Hindlimb muscle (tissue), 1 donor: ENCODE measurements around the gene KCNJ6. TPM values are rescaled to one million over a fixed set of nuclear protein-coding genes. Genes with fewer than 3 reads are reported as not detected.
"Not testable (repeated sequence)": the region's sequence is repeated elsewhere in the genome, so short reads cannot be mapped to it uniquely, and the experiment has no call there.

ENCODE experiments used
- DNase-seq: peaks from one replicate; pipeline ENCODE4 v3.0.0-alpha.2; 2013
- polyA plus RNA-seq: library from polyadenylated mRNA; unstranded; fragments of 120-200 nt; gene quantifications from one replicate; pipeline ENCODE4 v1.2.1, GENCODE V29; 2013; ENCODE audit not compliant: insufficient read length

Gene KCNJ6
- polyA plus RNA-seq, 1 donor = 1.1 TPM

DNA sequence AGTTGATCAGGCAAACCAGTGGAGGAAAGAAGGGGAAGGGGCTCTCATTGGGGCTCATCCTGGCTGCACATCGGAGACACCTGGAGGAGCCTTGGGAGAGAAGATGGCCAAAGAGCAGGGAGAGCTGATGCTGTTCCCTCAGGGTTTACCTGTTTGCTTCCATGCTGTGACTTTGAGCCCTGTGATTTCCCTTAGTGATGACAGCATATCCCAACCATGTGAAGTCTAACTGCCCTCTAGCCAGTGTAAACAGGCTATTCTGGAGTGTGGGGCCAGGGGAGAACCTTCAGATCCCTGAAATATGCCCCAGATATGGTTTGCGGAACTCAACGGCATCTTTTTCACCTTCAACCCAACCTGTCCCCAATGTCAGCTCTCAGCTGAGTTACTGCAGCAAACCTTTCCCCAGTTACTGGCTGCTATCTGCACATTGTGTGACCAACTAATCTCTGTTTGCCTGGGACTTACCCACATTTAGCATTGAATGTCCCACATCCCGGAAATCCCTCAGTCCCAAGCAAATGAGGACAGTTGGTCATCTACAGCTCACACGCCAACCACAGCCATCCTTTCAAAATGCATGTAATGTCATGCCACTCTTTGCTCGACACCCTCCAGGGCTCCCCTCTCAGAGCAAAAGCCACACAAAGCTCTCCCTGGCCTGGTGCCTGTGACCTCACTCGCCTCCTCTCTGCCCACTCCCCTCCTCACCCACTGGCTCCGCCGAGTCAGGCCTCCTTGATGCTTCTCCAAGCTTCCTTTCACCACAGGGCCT lies 242.3 kb downstream of the KCNJ6 start:
- DNase-seq = no peak

DNA sequence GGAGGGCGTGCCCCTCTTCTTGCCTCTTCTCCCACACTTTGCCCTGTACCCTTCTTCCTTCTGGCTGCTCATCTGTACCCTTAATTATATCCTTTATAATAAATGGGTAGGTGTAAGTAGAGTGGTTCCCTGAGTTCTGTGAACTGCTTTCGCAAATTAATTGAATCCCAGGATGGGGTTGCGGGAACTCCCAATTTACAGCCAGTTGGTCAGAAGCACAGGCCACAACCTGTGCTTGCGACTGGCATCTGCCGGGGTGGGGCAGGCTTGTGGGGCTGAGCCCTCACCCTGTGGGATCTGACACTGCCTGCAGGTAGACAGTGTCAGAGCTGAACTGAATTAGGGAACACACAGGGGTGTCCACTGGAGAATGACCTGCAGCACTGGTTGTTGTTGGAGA lies 244.9 kb downstream of the KCNJ6 start:
- no peak for DNase-seq

DNA sequence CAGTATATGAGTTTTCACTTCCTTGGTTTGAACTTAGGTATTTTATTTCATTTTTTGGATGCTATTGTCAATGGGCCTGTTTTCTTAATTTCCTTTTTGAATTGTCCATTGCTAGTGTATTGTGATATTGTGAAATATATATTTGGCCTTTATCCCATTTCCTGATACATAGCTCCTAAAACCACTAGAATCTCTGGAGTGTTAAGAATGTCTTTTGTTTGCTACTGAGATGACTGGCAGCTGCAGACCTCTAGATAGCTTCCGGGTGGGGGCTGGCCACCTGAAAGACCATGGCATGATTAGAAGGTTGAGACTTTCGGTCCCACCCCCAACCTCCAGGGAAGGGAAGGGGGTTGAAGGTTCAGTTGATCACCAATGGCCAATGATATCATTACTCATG lies 245.4 kb downstream of the KCNJ6 start:
- DNase-seq = no peak

DNA sequence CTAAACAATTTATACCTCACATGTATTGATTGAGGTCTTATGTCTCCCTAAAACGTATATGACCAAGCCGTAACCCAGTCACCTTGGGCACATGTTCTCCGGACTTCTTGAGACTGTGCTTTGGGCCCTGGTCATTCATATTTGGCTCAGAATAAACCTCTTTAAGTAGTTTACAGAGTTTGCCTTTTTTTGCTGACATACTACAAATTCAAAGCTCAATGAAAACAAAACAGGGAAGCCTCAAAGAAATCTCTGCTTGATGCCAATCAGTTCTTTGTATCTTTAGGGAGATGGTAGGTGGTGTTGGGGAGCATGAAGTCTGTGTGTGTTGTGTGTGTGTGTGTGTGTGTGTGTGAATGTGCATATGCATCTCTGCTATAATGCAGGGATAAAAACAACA lies 247.0 kb downstream of the KCNJ6 start:
- DNase-seq = no peak

DNA sequence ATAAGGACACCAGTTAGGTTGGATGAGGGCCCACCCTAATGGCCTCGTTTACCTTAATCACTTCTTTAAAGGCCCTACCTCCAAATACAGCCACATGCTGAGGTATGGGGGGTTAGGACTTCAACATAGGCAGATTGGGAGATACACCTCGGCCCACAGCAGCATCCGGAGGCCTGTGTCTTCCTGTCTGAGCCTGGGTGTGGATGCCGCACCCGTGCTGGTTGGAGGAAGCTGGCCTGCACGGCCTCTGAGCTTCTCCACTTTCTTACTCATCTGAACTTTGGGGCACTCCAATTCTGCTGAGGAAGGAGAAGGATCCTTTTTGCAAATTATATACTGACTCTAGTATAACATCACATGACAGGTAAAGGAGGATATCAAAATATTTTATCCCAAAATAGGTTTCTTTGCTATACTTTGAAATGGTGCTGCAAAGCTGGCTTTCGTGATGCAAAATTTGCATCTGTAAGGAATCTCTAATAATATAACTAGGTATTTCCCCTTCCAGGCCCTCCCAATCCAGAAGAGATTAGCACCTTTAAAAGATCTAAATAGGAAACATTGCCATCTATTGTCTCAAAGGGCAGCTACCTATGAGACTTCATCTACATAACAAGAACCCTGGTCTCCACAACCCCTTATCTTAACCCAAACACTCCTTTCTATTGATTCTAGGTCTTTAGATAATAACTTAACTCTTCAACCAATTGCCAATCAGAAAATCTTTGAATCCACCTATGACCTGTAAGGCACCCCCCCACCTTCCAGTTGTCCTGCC lies 247.6 kb downstream of the KCNJ6 start:
- no peak for DNase-seq

DNA sequence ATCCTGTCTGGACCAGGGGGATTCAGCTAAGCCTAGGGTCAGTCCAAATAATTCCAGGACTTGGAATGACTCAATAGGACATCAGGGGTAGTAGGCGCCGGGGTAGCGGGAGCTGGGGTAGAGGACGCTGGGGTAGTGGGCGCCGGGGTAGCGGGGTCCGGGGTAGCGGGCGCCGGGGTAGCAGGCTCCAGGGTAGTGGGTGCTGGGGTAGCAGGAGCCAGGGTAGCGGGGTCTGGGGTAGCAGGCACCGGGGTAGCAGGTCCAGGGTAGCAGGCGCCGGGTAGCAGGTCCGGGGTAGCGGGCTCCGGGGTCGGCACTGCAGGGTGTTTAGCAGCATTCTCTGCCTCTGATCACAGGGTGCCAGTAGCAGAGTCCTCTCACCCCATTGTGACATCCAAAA lies 248.9 kb downstream of the KCNJ6 start:
- no peak for DNase-seq

DNA sequence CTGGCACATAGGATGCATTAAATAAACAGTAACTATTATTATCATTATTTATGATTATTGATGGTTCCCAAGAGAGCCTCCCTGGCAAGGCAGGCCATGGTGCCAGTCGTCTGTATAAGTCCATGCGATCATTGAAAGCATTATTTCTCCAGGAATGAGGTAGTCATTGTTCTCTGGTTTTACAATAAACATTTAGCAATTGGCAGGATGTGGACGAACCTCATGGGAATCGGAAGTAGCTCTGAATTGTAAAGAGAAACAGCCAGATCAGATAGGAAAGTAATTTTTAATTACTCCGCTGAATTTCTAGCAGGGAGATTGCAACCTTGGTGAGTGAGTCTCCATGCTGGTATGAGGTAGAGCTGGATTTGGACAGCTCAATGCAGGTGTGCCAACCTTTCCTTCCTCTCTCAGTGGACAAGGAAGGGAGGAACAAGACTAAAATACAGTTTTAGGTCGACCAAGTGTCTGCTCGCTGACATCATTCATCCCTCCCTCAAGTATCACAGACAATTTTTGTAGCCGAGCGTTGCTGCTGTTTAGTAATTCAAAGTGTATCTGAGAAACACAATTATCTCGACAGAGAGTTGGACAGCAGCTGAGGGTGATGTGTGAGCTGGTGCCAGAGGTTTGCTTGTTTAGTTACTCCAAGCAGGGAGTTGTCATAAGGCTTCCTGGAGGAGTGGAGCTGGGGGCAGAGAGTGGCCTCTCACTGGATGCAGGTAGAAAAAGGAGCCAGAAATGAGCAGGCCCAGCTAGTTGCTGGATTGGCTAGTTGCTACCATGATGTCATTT lies 250.8 kb downstream of the KCNJ6 start:
- no peak for DNase-seq

DNA sequence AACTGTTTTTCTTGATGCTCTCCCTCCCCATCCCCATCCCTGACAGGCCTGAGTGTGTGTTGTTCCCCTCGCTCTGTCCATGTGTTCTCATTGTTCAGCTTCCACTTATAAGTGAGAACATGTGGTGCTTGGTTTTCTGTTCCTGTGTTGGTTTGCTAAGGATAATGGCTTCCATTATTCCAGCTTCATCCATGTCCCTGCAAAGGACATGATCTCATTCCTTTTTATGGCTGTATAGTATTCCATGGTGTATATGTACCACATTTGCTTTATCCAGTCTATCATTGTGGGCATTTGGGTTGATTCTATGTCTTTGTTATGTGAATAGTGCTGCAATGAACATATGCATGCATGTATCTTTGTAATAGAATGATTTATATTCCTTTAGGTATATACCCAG lies 254.0 kb downstream of the KCNJ6 start:
- not testable (repeated sequence) for DNase-seq

DNA sequence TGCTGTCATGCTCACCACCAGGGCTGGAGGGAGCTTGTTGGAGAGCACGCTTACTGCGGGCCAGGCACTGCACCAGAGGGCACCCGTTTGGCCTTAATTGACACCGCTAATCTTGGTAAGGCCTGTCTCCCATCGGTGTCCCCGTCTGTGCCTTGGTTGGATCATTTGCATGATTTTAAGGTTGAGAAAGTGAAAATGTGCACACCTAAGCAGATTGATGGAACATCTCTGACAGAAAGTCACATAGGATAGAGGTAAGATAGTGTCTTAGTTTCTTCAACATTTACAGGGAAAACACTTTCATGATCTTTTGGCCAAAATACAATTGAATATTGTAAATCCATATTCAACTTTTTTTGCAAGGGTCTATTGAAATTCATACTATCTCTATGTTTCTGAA lies 255.5 kb downstream of the KCNJ6 start:
- no peak for DNase-seq

DNA sequence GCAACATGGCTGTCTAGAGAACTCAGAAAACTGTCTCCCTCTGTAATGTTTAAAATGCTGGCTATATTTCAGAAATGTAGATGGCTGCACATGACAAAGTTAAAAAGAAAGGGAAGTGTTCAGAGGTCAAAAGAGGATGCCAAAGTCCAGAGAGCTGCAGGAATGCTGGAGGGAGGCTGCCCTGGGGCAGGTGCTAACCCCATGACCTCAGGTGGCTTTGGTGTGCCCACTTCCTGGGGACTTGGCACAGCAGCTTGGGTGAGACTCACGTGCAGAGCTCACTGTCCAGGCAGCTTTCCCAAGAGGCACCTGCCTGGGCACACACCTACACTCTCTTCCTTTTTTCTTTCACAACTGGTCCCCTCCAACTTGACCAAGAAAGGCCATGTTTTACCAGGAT lies 256.4 kb downstream of the KCNJ6 start:
- DNase-seq = no peak

DNA sequence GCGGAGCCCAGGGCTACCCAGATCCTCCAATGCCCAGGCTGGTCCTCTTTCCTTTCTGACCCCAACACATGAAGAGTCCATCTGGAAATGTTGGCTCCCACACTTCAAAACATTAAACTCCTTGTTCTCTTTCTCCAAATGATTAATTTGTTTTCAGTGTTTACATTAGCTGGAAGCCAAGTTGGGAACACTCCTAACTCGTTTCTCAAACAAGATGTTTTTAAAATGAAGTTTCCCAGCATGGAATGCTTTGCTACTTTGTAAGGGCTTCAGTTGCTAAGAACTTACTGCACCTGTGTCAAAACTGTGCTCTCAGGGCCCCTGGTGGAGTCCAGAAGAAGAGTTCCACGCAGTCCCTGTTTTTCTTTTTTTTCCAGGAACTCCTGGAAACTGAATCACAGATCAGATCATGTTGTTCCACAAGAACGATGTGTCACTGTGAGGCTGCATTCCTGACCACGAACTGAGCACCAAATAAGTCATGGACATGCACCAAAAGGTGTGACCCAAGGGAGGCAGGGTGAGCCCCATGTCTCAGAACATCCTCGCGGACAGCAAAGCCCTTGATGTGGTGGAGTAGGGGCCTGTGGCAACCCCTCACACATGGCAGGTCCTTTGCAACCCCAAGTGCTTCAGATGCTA lies 257.3 kb downstream of the KCNJ6 start:
- no peak for DNase-seq

DNA sequence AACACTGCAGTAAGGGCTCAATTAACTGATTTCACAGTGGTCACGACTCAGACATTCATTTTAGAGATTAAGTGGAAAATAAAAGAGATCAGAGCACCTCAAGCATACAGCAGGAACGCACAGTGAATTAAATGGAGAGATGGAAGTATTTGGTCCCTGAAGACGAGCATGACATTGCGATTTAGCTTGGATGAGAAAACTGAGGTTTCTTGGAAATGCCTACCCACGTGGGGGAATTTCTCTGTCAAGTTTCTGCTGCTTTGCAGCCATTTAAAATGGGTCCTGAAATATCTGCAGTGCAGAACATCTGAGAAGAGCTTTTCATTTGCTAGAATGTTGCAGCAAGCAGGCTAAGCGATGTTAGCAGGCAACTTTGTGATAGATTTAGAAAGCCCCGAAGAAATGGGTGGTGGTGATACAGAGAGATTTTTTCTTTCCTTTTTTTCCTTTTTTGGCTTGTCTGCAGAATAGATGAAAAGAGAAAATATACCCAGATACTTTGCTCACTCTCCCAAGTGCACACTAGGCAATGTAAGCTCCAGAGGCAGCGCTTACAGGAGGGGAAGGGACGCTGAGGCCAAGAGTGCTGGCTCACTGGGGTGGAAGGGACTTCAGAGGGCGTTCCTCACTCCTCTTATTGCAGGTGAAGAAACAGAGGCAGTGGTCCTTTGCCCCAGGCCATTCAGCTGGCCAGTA lies 258.0 kb downstream of the KCNJ6 start:
- no peak for DNase-seq

DNA sequence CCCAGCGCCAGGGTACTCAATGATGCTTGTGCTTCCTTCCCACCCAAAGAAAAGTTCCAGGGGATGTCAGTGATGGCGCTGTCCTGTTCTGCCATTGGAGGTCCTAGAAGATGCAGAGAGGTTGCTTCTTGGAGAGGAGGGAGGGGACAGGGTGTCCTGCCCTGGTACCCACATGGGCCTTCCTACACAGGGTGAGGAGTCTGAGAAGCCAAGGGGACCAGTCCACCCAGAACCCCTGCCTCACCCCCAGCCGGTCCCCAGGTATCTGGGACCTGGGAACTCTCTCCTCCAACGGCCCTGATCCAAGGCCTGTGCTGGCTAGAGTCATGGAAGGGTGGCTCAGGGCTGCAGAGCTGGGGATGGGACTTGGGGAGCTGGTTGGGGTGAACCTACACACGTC lies 259.4 kb downstream of the KCNJ6 start:
- DNase-seq = no peak

DNA sequence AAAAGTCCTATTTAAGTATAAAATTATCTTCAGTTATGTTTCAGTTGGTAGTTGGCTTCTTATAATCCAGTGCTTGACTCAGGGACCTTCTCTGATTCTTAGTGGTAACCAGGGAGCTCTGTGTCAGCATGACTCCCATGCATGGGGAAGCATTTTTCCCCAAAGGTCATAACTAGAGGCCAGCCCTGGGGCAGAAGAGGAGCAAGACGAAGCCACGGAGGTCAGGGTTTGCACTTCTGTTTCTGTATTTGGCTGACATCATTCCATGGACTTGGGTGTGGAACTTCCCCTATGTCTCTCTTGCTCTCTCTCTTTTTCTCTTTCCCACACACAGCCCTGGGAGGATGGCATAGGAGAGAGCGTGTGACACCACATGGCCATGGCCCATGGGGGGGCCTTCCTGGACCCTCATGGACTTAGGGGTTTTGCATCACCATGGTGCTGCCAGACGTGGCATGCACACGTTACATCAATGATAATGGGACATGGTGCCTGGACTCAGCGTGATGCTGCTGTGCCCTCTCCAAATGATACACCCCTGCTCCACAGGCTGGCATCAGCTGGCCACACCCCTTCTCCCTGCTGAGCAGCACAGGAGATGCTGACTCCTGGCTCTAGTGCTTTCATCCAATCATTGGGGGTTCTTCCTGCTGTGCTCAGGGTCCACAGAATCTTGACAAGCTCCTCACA lies 260.5 kb downstream of the KCNJ6 start:
- no peak for DNase-seq

DNA sequence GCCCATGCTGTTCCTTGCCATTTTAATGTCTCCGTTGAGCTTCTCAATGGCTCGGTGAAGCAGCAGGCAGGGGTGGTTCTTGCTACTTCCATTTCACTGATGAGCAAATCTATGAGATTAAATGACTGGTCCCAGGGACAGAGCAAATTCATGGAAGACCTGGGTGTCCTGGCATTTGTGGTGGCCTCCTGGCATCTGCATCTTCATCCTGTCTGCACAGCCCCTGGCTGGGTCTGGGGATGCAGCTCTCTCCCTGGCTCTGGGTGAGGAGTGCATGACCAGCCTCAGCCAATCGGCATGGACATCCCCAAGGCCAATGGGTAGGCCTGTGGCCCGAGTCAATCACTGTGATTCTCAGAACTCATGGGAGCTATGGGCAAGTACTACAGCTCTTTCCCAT lies 261.7 kb downstream of the KCNJ6 start:
- no peak for DNase-seq

DNA sequence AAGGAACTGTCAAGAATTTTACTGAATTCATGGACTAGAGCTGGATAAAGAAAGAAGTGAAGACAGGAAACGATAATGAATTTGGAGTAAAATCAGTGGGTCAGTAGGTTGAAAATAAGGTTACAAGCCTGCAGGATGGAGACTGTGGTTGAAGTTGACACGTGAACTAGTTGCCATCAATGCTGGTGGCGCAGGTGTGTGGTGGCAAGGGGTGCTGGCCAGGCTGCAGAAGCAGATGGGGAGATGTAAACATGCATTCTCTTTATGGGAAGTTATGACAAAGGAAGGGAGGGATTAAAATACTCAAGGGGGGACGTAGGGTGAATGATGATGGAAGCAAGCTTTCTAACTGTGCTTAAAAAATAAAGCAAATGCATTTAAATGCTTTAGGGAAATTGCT lies 263.1 kb downstream of the KCNJ6 start:
- no peak for DNase-seq

DNA sequence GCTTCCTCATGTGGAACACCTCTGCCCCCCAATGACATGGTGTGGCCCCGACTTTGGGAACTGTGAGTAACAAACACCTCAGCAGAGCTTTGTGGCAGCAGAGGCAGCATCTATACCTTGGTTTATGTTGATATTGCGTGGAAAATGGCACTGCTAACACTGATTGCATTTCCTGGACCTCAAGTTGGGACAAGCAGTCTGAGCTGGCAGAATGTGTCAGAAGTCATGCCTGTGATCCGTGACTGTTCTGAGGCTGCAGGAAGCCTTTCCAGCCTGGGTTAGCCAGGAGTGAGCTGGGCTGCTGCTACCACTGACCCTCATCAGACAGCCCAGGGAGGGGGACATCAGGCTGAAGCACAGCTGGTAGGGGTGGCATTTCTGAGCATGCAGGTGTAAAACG lies 268.5 kb downstream of the KCNJ6 start:
- no peak for DNase-seq

DNA sequence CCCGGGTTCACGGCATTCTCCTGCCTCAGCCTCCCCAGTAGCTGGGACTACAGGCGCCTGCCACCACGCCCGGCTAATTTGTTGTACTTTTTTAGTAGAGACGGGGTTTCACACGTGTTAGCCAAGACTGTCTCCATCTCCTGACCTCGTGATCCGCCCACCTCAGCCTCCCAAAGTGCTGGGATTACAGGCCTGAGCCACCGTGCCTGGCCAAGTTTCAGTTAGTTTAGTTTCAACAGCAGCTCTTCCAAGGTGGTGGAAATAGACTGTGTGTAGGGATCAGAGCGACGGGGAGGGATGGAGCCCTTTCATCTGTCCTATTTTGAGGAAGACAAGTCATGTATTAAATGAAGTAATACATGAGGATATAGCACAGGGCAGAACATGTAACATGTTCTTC lies 269.5 kb downstream of the KCNJ6 start:
- not testable (repeated sequence) for DNase-seq

DNA sequence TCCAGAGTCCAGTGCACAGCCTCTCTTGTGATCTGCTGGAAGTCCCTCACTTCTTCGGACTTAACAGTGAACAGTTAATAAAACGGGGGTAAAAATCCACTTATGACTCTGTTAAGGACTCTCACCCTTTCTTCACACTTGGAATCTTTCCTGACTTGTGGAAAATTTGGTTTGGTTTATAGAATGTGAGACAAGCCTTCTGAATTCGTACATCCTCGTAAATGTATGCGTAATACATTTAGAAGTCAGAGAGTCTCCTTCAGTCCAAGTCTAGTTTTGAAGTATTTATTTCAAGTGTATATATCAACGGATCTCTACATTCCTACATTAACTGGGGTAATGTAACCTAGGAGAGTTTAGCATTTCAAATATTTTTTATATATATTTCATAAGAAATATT lies 270.4 kb downstream of the KCNJ6 start:
- no peak for DNase-seq

DNA sequence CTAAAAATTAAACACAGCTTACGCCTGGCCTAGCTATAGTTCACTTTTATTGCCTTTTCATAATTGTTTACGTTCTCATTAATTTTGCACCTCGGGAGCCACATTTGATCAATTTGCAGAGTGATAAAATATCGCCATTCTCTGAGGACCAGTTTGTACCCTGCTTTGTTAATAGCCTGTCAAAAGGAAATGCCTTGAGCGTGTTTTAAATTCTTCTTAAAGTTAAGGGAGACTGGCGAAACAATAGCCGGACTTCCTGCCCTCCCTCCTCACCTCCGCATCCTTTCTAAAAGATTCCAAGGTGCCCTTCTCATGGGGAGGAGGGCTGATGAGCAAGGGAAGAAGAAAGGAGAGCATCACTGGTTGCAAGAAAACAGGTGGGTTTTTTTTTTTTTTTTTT lies 271.6 kb downstream of the KCNJ6 start:
- no peak for DNase-seq

DNA sequence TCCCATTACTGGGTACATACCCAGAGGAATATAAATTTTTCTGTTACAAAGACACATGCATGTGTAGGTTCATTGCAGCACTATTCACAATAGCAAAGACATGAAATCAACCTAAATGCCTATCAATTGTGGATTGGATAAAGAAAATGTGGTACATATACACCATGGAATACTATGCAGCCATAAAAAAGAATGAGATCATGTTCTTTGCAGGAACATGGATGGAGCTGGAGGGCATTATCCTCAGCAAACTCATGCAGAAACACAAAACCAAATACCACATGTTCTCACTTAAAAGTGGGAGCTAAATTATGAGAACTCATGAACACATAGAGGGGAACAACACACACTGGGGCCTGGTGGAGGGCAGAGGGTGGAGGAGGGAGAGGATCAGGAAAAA lies 272.4 kb downstream of the KCNJ6 start:
- not testable (repeated sequence) for DNase-seq

DNA sequence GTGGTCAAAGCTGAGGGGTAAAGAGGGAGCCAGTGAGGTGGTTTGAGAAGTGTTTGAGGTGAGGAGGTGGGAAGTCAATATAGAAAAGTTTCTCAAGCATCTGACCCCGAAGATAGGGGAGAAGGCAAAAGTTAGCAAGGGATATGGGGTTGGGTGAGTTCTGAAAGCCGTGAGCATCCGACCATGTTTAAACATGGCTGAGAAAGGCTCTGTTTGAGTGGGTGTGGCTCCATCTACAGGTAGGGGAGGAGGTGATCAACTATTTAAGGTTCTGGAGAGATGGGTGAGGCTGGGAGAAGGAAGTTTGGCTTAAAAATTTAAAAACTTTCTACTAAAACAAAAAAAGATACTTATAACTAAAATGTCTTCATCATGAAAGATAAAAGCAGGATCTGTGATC lies 273.8 kb downstream of the KCNJ6 start:
- no peak for DNase-seq
